ENCODE measurements around the gene KIT.

The KIT gene

DNA sequence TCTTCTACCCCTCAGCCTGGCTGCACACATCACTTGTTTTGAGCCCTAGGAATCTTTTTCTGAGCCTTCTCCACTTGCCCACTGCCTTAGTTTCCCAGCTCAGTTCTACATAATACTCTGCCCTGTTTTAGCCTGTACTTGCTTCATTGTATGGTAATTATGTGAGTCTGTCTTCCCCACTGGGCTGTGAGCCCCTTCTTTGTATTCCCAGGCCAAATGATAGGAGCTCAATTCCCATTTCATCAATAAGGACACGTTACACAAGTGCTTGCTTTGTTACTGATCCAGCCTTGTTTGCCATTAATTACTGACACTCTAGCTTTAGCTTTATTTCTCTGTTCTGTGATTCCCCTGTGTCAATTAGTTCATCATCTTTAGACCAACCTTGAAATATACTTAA is 28.1 kb downstream of the KIT start:
- TF ChIP-seq, protein P1, sequence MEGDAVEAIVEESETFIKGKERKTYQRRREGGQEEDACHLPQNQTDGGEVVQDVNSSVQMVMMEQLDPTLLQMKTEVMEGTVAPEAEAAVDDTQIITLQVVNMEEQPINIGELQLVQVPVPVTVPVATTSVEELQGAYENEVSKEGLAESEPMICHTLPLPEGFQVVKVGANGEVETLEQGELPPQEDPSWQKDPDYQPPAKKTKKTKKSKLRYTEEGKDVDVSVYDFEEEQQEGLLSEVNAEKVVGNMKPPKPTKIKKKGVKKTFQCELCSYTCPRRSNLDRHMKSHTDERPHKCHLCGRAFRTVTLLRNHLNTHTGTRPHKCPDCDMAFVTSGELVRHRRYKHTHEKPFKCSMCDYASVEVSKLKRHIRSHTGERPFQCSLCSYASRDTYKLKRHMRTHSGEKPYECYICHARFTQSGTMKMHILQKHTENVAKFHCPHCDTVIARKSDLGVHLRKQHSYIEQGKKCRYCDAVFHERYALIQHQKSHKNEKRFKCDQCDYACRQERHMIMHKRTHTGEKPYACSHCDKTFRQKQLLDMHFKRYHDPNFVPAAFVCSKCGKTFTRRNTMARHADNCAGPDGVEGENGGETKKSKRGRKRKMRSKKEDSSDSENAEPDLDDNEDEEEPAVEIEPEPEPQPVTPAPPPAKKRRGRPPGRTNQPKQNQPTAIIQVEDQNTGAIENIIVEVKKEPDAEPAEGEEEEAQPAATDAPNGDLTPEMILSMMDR (IDR thresholded peaks at IDR 0.05; ENCODE audit: low read depth, low read length), result no peak
- no peak for DNase-seq (ENCODE audit: extremely low read depth, low read depth)

DNA sequence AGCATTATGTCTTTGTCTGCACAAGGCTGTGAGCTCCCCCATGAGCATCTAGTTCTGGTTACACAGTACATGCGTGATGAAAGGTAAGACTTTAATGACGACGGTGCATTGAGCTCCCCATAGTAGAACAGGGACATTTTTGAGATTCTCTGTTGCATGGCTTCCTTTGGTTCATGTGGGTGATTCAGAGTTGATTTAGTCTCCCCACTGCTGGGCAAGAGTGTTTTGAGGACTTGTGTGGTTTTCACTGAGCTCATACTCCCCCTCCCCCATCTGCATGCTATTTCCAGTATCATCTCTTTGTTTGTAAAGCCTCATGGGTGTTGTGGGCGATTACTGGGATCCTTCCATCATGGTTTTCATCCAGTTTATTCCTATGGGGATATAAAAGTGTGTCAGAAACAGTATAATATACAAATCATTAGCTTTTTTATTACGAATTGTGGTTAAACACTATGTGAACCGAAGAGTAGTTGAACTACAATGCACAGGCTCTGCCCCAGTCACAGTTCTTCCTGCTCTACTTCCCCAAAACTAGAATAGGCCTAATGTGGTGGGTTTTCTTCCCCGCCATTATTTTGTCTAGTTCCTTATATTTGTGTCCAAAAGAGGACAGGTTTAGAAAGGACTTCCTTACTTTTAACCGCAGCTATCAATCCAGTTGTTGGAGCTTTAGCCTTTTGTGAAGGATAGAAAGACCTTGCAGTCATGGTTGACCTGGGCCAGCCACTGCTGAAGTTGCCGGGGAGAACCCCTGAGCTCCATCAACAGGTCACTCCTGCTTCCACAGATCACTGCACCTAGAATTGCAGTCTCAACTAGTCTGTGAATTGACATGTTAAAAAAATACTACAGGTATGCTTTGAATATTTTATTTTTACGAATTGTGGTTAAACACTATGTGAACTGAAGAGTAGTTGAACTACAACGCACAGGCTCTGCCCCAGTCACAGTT is 30.4 kb downstream of the KIT start:
- DNase-seq (ENCODE audit: extremely low read depth, low read depth), result no peak

DNA sequence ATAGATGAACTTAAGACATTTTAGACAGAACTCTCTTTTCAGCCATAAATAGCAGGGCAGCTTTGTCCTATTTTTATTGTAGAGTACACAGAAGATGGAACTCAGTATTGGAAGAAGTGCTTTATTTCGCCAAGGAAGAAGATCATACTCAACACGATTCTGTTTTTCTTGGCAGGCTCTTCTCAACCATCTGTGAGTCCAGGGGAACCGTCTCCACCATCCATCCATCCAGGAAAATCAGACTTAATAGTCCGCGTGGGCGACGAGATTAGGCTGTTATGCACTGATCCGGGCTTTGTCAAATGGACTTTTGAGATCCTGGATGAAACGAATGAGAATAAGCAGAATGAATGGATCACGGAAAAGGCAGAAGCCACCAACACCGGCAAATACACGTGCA is 37.6 kb downstream of the KIT start:
- DNase-seq (ENCODE audit: extremely low read depth, low read depth), result no peak
- TF ChIP-seq, protein P1 (IDR thresholded peaks at IDR 0.05; ENCODE audit: low read depth, low read length), result no peak

More for the DNA sequence above, 30.4 kb downstream of the KIT start:
- TF ChIP-seq, protein P1 (IDR thresholded peaks at IDR 0.05; ENCODE audit: low read depth, low read length), result no peak

DNA sequence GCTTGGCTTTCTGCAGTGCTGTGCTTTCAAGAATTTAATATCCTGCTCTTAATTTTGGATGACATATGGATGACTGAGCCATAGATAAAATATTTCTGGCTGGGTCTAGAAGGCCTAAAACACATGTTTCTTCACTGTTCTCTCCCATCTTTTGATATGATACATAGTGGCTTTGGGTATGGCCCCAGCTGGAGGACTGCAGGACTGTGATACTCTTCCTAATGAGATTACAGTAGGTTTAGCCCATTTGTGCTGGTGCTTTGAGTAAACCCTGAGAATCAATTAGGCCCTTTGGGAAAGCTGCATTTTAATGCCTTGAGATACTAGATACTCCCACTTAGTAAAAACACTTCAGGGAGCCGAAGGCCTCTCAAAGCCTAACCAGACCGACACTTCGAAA is 38.0 kb downstream of the KIT start:
- TF ChIP-seq, protein P1 (IDR thresholded peaks at IDR 0.05; ENCODE audit: low read depth, low read length), result no peak
- DNase-seq (ENCODE audit: extremely low read depth, low read depth), result no peak

DNA sequence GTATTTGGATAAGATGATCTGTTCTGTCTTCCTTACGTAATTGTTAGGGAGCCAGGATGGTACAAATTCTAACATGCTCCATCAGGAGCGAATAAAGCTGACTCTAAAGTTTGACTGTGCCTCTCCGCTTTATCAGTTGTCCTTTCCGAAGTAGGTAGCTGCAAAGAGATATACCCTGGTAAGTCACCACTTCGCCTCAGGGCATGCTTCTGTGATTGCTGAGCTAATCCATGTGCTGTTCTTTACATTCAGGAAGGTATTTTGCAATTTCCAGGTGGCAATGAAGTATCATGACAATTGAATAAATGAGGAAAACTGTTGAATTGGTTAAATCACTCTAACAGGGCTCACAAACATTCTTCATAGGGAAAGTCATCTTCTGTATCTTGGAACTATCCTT is 38.9 kb downstream of the KIT start:
- TF ChIP-seq, protein P1 (IDR thresholded peaks at IDR 0.05; ENCODE audit: low read depth, low read length), result no peak
- DNase-seq (ENCODE audit: extremely low read depth, low read depth), result no peak

DNA sequence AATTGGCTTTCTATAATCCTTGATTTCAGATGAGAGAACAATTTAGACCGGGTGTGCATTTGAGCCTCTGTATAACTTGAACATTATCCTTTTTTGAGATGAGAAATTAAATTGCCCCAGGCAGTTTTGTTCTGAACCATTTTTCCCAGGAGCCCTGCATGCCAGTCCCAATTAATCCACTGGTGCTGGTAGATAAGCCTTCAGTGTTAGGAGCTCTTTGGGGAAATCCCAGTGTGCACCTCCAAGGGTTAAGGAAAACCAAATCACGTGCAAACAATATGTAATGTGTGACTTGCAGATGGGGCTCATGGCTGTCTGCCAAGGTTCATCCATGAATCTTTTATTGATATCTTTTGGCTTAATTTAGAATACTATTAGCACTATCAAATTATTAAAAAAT is 43.2 kb downstream of the KIT start:
- TF ChIP-seq, protein P1 (IDR thresholded peaks at IDR 0.05; ENCODE audit: low read depth, low read length), result no peak
- no peak for DNase-seq (ENCODE audit: extremely low read depth, low read depth)

DNA sequence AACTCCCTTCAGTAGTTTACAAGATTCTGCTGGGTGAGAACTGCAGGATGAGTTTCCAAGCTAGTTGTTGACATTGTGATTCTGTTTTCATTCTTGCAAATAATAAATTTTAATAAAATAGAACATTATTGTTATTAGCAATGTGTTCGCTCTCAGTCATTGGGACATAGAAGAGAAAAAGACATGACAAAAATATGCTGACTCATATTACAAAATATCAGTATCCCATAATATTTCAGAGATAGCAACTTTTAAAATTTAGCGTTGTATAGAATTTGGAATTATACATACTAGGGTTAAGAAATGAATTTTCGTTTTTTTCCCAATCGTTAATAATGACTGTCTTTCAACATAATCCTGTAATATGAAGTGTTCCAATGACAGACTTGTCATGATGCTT is 45.4 kb downstream of the KIT start:
- no peak for DNase-seq (ENCODE audit: extremely low read depth, low read depth)
- TF ChIP-seq, protein P1 (IDR thresholded peaks at IDR 0.05; ENCODE audit: low read depth, low read length), result no peak
